PC-9 (cell line): ENCODE data around the gene DRAXIN. TPM values are rescaled to one million over a fixed set of nuclear protein-coding genes. Genes with fewer than 3 reads are reported as not detected.

Source experiments
- BruUV-seq: library from RNA; stranded (reverse); fragments of 400-500 nt; replicated peaks from 2 replicates; lab custom pipeline; 2021; lab: Mats Ljungman, UMichigan
- CTCF ChIA-PET: fragments of 300-600 bp; sonication (Branson Sonifier 250); formaldehyde crosslinking; loops from one replicate; lab custom pipeline; 2022; ENCODE audit warnings: antibody characterized with exemption; lab: Charles Lee
- POLR2A ChIA-PET: fragments of 300-600 bp; sonication (Branson Sonifier 250); formaldehyde crosslinking; loops from one replicate; lab custom pipeline; 2022; ENCODE audit warnings: antibody characterized with exemption; ENCODE audit not compliant: unreplicated experiment; lab: Charles Lee
- DNase-seq, 2 experiments: peaks; one replicate each; pipeline versions ENCODE4 v3.0.0 to v3.0.0-alpha.2; 2015 to 2022; ENCODE audit warnings: mixed read lengths in 1 of 2
- H2AFZ ChIP-seq: fragments of 200-600 bp; sonication (generic); 2 replicates; pipeline ENCODE4 v1.8.1; 2017; ENCODE audit warnings: antibody characterized with exemption
- H3F3A ChIP-seq: fragments of 200-600 bp; sonication (generic); 2 replicates; pipeline ENCODE4 v1.8.1; 2017; ENCODE audit warnings: antibody characterized with exemption, mild to moderate bottlenecking, low read depth; ENCODE audit not compliant: insufficient read depth
- H3K27ac ChIP-seq: fragments of 200-600 bp; sonication (generic); 2 replicates; pipeline ENCODE4 v1.6.1; 2016; ENCODE audit warnings: mixed run types
- H3K27me3 ChIP-seq: fragments of 200-600 bp; sonication (generic); 2 replicates; pipeline ENCODE4 v1.6.1; 2016; ENCODE audit warnings: low read depth, mixed run types; ENCODE audit not compliant: insufficient read depth
- H3K36me3 ChIP-seq: fragments of 200-600 bp; sonication (generic); 2 replicates; pipeline ENCODE4 v1.6.1; 2016; ENCODE audit warnings: low read depth, mixed run types
- H3K4me1 ChIP-seq: fragments of 200-600 bp; sonication (generic); replicated peaks from 2 replicates; pipeline ENCODE4 v1.6.1; 2016; ENCODE audit warnings: mixed run types; ENCODE audit not compliant: insufficient read depth
- H3K4me2 ChIP-seq: fragments of 200-600 bp; sonication (generic); 2 replicates; pipeline ENCODE4 v1.6.1; 2017; ENCODE audit warnings: mixed run types
- H3K4me3 ChIP-seq: fragments of 200-600 bp; sonication (generic); 2 replicates; pipeline ENCODE4 v1.6.1; 2016; ENCODE audit warnings: mixed run types
- H3K79me2 ChIP-seq: fragments of 200-600 bp; sonication (generic); 2 replicates; pipeline ENCODE4 v1.6.1; 2017; ENCODE audit warnings: low read depth, mixed run types
- H3K9me2 ChIP-seq: fragments of 200-600 bp; sonication (generic); 2 replicates; pipeline ENCODE4 v1.8.1; 2017; ENCODE audit warnings: mild to moderate bottlenecking; ENCODE audit not compliant: insufficient read depth
- H3K9me3 ChIP-seq: fragments of 200-600 bp; sonication (generic); 2 replicates; pipeline ENCODE4 v1.8.1; 2016; ENCODE audit warnings: low read depth; ENCODE audit not compliant: insufficient read depth
- H4K20me1 ChIP-seq: fragments of 200-600 bp; sonication (generic); 2 replicates; pipeline ENCODE4 v1.8.1; 2017; ENCODE audit not compliant: insufficient read depth
- EZH2 ChIP-seq: fragments of 200-600 bp; sonication (generic); IDR thresholded peaks from 2 replicates; pipeline ENCODE4 v1.8.0; 2017; ENCODE audit warnings: antibody characterized with exemption, low read depth
- intact Hi-C: fragments of 100-400 bp; cut with micrococcal nuclease; formaldehyde crosslinking; loops from one replicate; pipeline ENCODE4 v1.10.0; 2022; ENCODE audit not compliant: unreplicated experiment
- total RNA-seq: library from RNA; stranded (reverse); gene quantifications from 2 replicates; pipeline ENCODE4 v1.2.3, GENCODE V29; 2021
- TF ChIP-seq, protein P1 (sequence below): fragments of 200-600 bp; sonication (generic); conservative IDR thresholded peaks from 2 replicates; pipeline ENCODE4 v1.6.1; 2017; ENCODE audit warnings: mixed run types, antibody characterized with exemption, mild to moderate bottlenecking, moderate library complexity

Gene DRAXIN
- total RNA-seq, 1 experiment from 2014 or later = not detected

DNA sequence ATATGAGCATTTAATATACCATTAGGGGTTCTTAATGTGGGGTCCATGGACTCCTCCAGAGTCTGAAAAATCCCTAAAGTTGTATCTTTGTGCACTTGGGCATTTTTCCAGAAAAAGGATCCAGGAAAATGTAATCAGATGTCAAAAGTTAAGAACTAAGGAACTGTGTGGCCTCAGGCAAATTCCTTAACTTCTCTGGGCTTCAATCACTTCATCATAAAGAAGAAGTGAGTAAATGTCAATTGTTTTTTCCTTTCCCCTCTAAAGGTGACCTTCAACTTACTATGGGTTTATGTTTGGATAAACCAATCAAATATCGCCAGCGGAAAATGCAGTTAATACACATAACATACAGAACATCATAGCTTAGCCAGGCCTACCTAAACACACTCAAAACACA, 13.1 kb upstream of the DRAXIN start:
- Histone ChIP-seq H3K27me3 (no peaks in the 10 kb centered on the region), H3K4me3 (no peak overlapping the region), H3K27ac (no peak overlapping the region), H3F3A (no peaks in the 10 kb centered on the region), H4K20me1 (no peaks in the 10 kb centered on the region), H2AFZ (no peak overlapping the region), H3K4me2 (no peak overlapping the region), H3K4me1 (no peaks in the 10 kb centered on the region), H3K9me3 (no peaks in the 10 kb centered on the region), H3K79me2 (no peaks in the 10 kb centered on the region), H3K36me3 (no peaks in the 10 kb centered on the region), H3K9me2 (no peaks in the 10 kb centered on the region)
- BruUV-seq = no TSS peak
- DNase-seq = no peak
- TF ChIP-seq EZH2 = no peak
- TF ChIP-seq, protein P1, sequence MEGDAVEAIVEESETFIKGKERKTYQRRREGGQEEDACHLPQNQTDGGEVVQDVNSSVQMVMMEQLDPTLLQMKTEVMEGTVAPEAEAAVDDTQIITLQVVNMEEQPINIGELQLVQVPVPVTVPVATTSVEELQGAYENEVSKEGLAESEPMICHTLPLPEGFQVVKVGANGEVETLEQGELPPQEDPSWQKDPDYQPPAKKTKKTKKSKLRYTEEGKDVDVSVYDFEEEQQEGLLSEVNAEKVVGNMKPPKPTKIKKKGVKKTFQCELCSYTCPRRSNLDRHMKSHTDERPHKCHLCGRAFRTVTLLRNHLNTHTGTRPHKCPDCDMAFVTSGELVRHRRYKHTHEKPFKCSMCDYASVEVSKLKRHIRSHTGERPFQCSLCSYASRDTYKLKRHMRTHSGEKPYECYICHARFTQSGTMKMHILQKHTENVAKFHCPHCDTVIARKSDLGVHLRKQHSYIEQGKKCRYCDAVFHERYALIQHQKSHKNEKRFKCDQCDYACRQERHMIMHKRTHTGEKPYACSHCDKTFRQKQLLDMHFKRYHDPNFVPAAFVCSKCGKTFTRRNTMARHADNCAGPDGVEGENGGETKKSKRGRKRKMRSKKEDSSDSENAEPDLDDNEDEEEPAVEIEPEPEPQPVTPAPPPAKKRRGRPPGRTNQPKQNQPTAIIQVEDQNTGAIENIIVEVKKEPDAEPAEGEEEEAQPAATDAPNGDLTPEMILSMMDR = no peak
- POLR2A ChIA-PET = no interaction called here
- CTCF ChIA-PET = no interaction called here
- intact Hi-C loops = no loop called here

- H3F3A ChIP-seq = no peaks in the 10 kb centered on the region
- H3K4me2 ChIP-seq = peak overlapping the region; percentile 84
- peak overlapping the region; percentile 78 for H3K4me3 ChIP-seq
- DNase-seq = no peak
- no peaks in the 10 kb centered on the region for H4K20me1 ChIP-seq
- ChIA-PET POLR2A (interaction anchor here (0.6 kb wide), 1 partner anchor 55 kb away, joined by 3 read pairs; the partner anchor contains the start of gene AGTRAP), CTCF (no interaction called here)
- no peaks in the 10 kb centered on the region for H3K79me2 ChIP-seq
- H3K27ac ChIP-seq = no peak overlapping the region
- H3K36me3 ChIP-seq = no peaks in the 10 kb centered on the region
- H3K4me1 ChIP-seq = no peaks in the 10 kb centered on the region
- H3K9me3 ChIP-seq = no peaks in the 10 kb centered on the region
- no peaks in the 10 kb centered on the region for H3K27me3 ChIP-seq
- H2AFZ ChIP-seq = peak overlapping the region; percentile 88
- H3K9me2 ChIP-seq = no peaks in the 10 kb centered on the region
- TF ChIP-seq, protein P1 = no peak
- no peak for TF ChIP-seq EZH2
- intact Hi-C loops = no loop called here
- TSS peak; percentile 38 for BruUV-seq
These were observed 11.0 kb upstream of the DRAXIN start for GRCh38 chr1:11680270-11681070.

- no peaks in the 10 kb centered on the region for H3K9me3 ChIP-seq
- POLR2A ChIA-PET = interaction anchor here (0.7 kb wide), 1 partner anchor 26 kb away, joined by 3 read pairs; no protein-coding TSS in a partner anchor
- no peaks in the 10 kb centered on the region for H3K4me1 ChIP-seq
- intact Hi-C loops = no loop called here
- peak; percentile 44 to 80 for DNase-seq
- H3K36me3 ChIP-seq = no peaks in the 10 kb centered on the region
- no peaks in the 10 kb centered on the region for H3K79me2 ChIP-seq
- H3K9me2 ChIP-seq = no peaks in the 10 kb centered on the region
- no peak within 1 kb of the TSS for H3K27ac ChIP-seq
- H4K20me1 ChIP-seq = no peaks in the 10 kb centered on the region
- no peaks in the 10 kb centered on the region for H3K27me3 ChIP-seq
- TF ChIP-seq EZH2 = no peak
- TF ChIP-seq, protein P1 = no peak
- CTCF ChIA-PET = no interaction called here
- peak within 1 kb of the TSS; percentile 88 for H2AFZ ChIP-seq
- no peaks in the 10 kb centered on the region for H3F3A ChIP-seq
- BruUV-seq = no TSS peak
- H3K4me2 ChIP-seq = peak within 1 kb of the TSS; percentile 84
- H3K4me3 ChIP-seq = peak within 1 kb of the TSS; percentile 78
These were observed 10.3 kb upstream of the DRAXIN start, which contains the start of gene MAD2L2 for GRCh38 chr1:11681071-11681771. MAD2L2 (minus strand) TSS chr1:11681148; CDS start chr1:11680601, 547 bp downstream.
